Measurements from ENCODE around the gene OTOS. TPM values are rescaled to one million over a fixed set of nuclear protein-coding genes. Genes with fewer than 3 reads are reported as not detected.

Gene OTOS
- total RNA-seq, 2 donors from 2014 or later, result not detected

- Mint-ChIP-seq H3K9me3 (no peaks in the 10 kb centered on the region), H3K27me3 (peaks cover 11% of the 10 kb centered on the region), H3K4me1 (no peaks in the 10 kb centered on the region), H3K27ac (no peak overlapping the region), H3K4me3 (no peak overlapping the region), H3K36me3 (ENCODE audit: low read depth) (no peaks in the 10 kb centered on the region)
- ATAC-seq (replicated peaks), result no peak
These were observed 22.7 kb upstream of the OTOS start for GRCh38 chr2:240162939-240163714.

- Mint-ChIP-seq H3K36me3 (ENCODE audit: low read depth) (no peaks in the 10 kb centered on the region), H3K27ac (no peak overlapping the region), H3K4me3 (no peak overlapping the region), H3K4me1 (no peaks in the 10 kb centered on the region), H3K9me3 (no peaks in the 10 kb centered on the region), H3K27me3 (peaks cover 11% of the 10 kb centered on the region)
- no peak for ATAC-seq (replicated peaks)
These were observed 22.1 kb upstream of the OTOS start for GRCh38 chr2:240162531-240162930.

GRCh38 chr2:240162032-240162431 is 21.6 kb upstream of the OTOS start:
- Mint-ChIP-seq H3K9me3 (no peaks in the 10 kb centered on the region), H3K27me3 (peaks cover 11% of the 10 kb centered on the region), H3K4me3 (no peak overlapping the region), H3K36me3 (ENCODE audit: low read depth) (no peaks in the 10 kb centered on the region), H3K4me1 (no peaks in the 10 kb centered on the region), H3K27ac (no peak overlapping the region)
- ATAC-seq (replicated peaks), result no peak

GRCh38 chr2:240161087-240161750 is 20.8 kb upstream of the OTOS start:
- Mint-ChIP-seq H3K9me3 (no peaks in the 10 kb centered on the region), H3K27ac (no peak overlapping the region), H3K4me3 (no peak overlapping the region), H3K36me3 (ENCODE audit: low read depth) (no peaks in the 10 kb centered on the region), H3K27me3 (peaks cover 7% of the 10 kb centered on the region), H3K4me1 (no peaks in the 10 kb centered on the region)
- no peak for ATAC-seq (replicated peaks)

- H3K27ac Mint-ChIP-seq, result no peak overlapping the region
- ATAC-seq (replicated peaks), result no peak
- H3K36me3 Mint-ChIP-seq (ENCODE audit: low read depth), result no peaks in the 10 kb centered on the region
- no peaks in the 10 kb centered on the region for H3K4me1 Mint-ChIP-seq
- no peak overlapping the region for H3K4me3 Mint-ChIP-seq
- peaks cover 7% of the 10 kb centered on the region for H3K27me3 Mint-ChIP-seq
- H3K9me3 Mint-ChIP-seq, result no peaks in the 10 kb centered on the region
These were observed 20.0 kb upstream of the OTOS start for GRCh38 chr2:240160291-240161086.

- no peak for ATAC-seq (replicated peaks)
- H3K9me3 Mint-ChIP-seq, result no peaks in the 10 kb centered on the region
- no peak overlapping the region for H3K27ac Mint-ChIP-seq
- H3K4me1 Mint-ChIP-seq, result no peaks in the 10 kb centered on the region
- H3K27me3 Mint-ChIP-seq, result peaks cover 9% of the 10 kb centered on the region
- no peaks in the 10 kb centered on the region for H3K36me3 Mint-ChIP-seq (ENCODE audit: low read depth)
- no peak overlapping the region for H3K4me3 Mint-ChIP-seq
These were observed 18.9 kb upstream of the OTOS start for GRCh38 chr2:240159251-240159839.

GRCh38 chr2:240157147-240157470 is 16.7 kb upstream of the OTOS start:
- no peaks in the 10 kb centered on the region for H3K4me1 Mint-ChIP-seq
- H3K27me3 Mint-ChIP-seq, result peaks cover 19% of the 10 kb centered on the region
- H3K27ac Mint-ChIP-seq, result no peak overlapping the region
- H3K4me3 Mint-ChIP-seq, result no peak overlapping the region
- ATAC-seq (replicated peaks), result no peak
- no peaks in the 10 kb centered on the region for H3K36me3 Mint-ChIP-seq (ENCODE audit: low read depth)
- no peaks in the 10 kb centered on the region for H3K9me3 Mint-ChIP-seq

- H3K27me3 Mint-ChIP-seq, result peaks cover 21% of the 10 kb centered on the region
- no peak for ATAC-seq (replicated peaks)
- no peaks in the 10 kb centered on the region for H3K36me3 Mint-ChIP-seq (ENCODE audit: low read depth)
- no peaks in the 10 kb centered on the region for H3K4me1 Mint-ChIP-seq
- no peak overlapping the region for H3K27ac Mint-ChIP-seq
- no peak overlapping the region for H3K4me3 Mint-ChIP-seq
- H3K9me3 Mint-ChIP-seq, result no peaks in the 10 kb centered on the region
These were observed 16.1 kb upstream of the OTOS start for GRCh38 chr2:240156435-240157146.

- Mint-ChIP-seq H3K9me3 (no peaks in the 10 kb centered on the region), H3K36me3 (ENCODE audit: low read depth) (no peaks in the 10 kb centered on the region), H3K27ac (no peak overlapping the region), H3K4me3 (no peak overlapping the region), H3K4me1 (no peaks in the 10 kb centered on the region), H3K27me3 (peaks cover 22% of the 10 kb centered on the region)
- ATAC-seq (replicated peaks), result no peak
These were observed 15.4 kb upstream of the OTOS start for GRCh38 chr2:240155745-240156390.

GRCh38 chr2:240155048-240155744 is 14.7 kb upstream of the OTOS start:
- Mint-ChIP-seq H3K27ac (no peak overlapping the region), H3K4me3 (no peak overlapping the region), H3K9me3 (no peaks in the 10 kb centered on the region), H3K36me3 (ENCODE audit: low read depth) (no peaks in the 10 kb centered on the region), H3K27me3 (peaks cover 22% of the 10 kb centered on the region), H3K4me1 (no peaks in the 10 kb centered on the region)
- ATAC-seq (replicated peaks), result no peak

GRCh38 chr2:240154606-240155005 is 14.1 kb upstream of the OTOS start:
- no peak for ATAC-seq (replicated peaks)
- Mint-ChIP-seq H3K27me3 (peaks cover 25% of the 10 kb centered on the region), H3K27ac (no peak overlapping the region), H3K36me3 (ENCODE audit: low read depth) (no peaks in the 10 kb centered on the region), H3K9me3 (no peaks in the 10 kb centered on the region), H3K4me1 (no peaks in the 10 kb centered on the region), H3K4me3 (no peak overlapping the region)

GRCh38 chr2:240153418-240153817 is 13.0 kb upstream of the OTOS start:
- Mint-ChIP-seq H3K9me3 (no peaks in the 10 kb centered on the region), H3K27me3 (peaks cover 25% of the 10 kb centered on the region)
- no peak for ATAC-seq (replicated peaks)

GRCh38 chr2:240151477-240152031 is 11.1 kb upstream of the OTOS start:
- no peak overlapping the region for H3K4me3 Mint-ChIP-seq
- H3K9me3 Mint-ChIP-seq, result no peaks in the 10 kb centered on the region
- H3K27ac Mint-ChIP-seq, result no peak overlapping the region
- ATAC-seq (replicated peaks), result no peak
- H3K4me1 Mint-ChIP-seq, result no peaks in the 10 kb centered on the region
- no peaks in the 10 kb centered on the region for H3K36me3 Mint-ChIP-seq (ENCODE audit: low read depth)
- H3K27me3 Mint-ChIP-seq, result peaks cover 25% of the 10 kb centered on the region

More at GRCh38 chr2:240153418-240153817, 13.0 kb upstream of the OTOS start:
- no peak overlapping the region for H3K27ac Mint-ChIP-seq
- no peak overlapping the region for H3K4me3 Mint-ChIP-seq
- no peaks in the 10 kb centered on the region for H3K36me3 Mint-ChIP-seq (ENCODE audit: low read depth)
- no peaks in the 10 kb centered on the region for H3K4me1 Mint-ChIP-seq
